HEK293 (cell line): Measurements from ENCODE around the gene ATP2C1.

Experiments used
- CTCF ChIA-PET: fragments of 350-600 bp; formaldehyde crosslinking; extraction: SDS; loops from one replicate; lab custom pipeline; 2021; ENCODE audit warnings: antibody characterized with exemption; lab: Yijun Ruan, JAX
- POLR2A ChIA-PET: fragments of 300-600 bp; formaldehyde crosslinking; extraction: SDS; loops from one replicate; lab custom pipeline; 2020; ENCODE audit warnings: antibody characterized with exemption, inconsistent platforms; lab: Yijun Ruan, JAX
- H3K27ac ChIP-seq: fragments of 200-500 bp; sonication (Bioruptor generic); 2 replicates; pipeline ENCODE4 v1.5.1; 2014; ENCODE audit warnings: low read depth, low read length, control low read depth, inconsistent platforms; ENCODE audit errors: extremely low read depth
- H3K36me3 ChIP-seq, 2 experiments: fragments of 200-500 bp in 1 of 2; sonication (Bioruptor generic) in 1 of 2; 1 replicate in 1 of 2; 2 replicates in 1 of 2; pipeline ENCODE4 v1.5.1; 2014 to 2017; ENCODE audit warnings: inconsistent platforms in 2 of 2, low read length in 2 of 2; ENCODE audit not compliant: control insufficient read depth in 2 of 2, insufficient read depth in 1 of 2
- H3K4me1 ChIP-seq: fragments of 200-500 bp; sonication (Bioruptor generic); 2 replicates; pipeline ENCODE4 v1.5.1; 2014; ENCODE audit warnings: mild to moderate bottlenecking, low read length, inconsistent platforms; ENCODE audit not compliant: control insufficient read depth, insufficient read depth
- H3K4me3 ChIP-seq: 2 replicates; pipeline ENCODE4 v1.5.1; 2011; ENCODE audit warnings: low read depth, mild to moderate bottlenecking, control low read depth, low read length, moderate library complexity
- H3K9me3 ChIP-seq: fragments of 200-500 bp; sonication (Bioruptor generic); 2 replicates; pipeline ENCODE4 v1.5.1; 2014; ENCODE audit warnings: low read depth, low read length, inconsistent platforms; ENCODE audit not compliant: control insufficient read depth, insufficient read depth
- KLF7 ChIP-seq: fragments of 450-650 bp; formaldehyde crosslinking; IDR thresholded peaks from 2 replicates; pipeline ENCODE4 v1.5.1; 2016; ENCODE audit warnings: missing biosample characterization, missing genetic modification characterization, borderline replicate concordance
- KLF9 ChIP-seq: fragments of 450-650 bp; formaldehyde crosslinking; IDR thresholded peaks from 2 replicates; pipeline ENCODE4 v1.5.1; 2016; ENCODE audit warnings: missing biosample characterization, missing genetic modification characterization, low read depth
- MYNN ChIP-seq: fragments of 450-650 bp; formaldehyde crosslinking; IDR thresholded peaks from 2 replicates; pipeline ENCODE4 v1.5.1; 2016; ENCODE audit warnings: missing biosample characterization, missing genetic modification characterization, borderline replicate concordance
- MZF1 ChIP-seq: fragments of 450-650 bp; formaldehyde crosslinking; IDR thresholded peaks from 2 replicates; pipeline ENCODE4 v1.5.1; 2017; ENCODE audit warnings: missing biosample characterization, missing genetic modification characterization, borderline replicate concordance
- SCRT2 ChIP-seq: fragments of 450-650 bp; formaldehyde crosslinking; IDR thresholded peaks from 2 replicates; pipeline ENCODE4 v1.5.1; 2016; ENCODE audit warnings: missing biosample characterization, missing genetic modification characterization
- SP3 ChIP-seq: fragments of 450-650 bp; formaldehyde crosslinking; IDR thresholded peaks from 2 replicates; pipeline ENCODE4 v1.5.1; 2016; ENCODE audit warnings: missing biosample characterization, missing genetic modification characterization
- SP7 ChIP-seq: fragments of 450-650 bp; formaldehyde crosslinking; IDR thresholded peaks from 2 replicates; pipeline ENCODE4 v1.5.1; 2016; ENCODE audit warnings: missing biosample characterization, missing genetic modification characterization
- TRIM28 ChIP-seq: IDR thresholded peaks from 2 replicates; pipeline ENCODE4 v1.6.1; 2011; ENCODE audit warnings: low read length, control low read depth, borderline replicate concordance
- ZNF112 ChIP-seq: fragments of 450-650 bp; formaldehyde crosslinking; IDR thresholded peaks from 2 replicates; pipeline ENCODE4 v1.5.0; 2017; ENCODE audit warnings: missing biosample characterization, missing genetic modification characterization
- ZNF138 ChIP-seq: fragments of 450-650 bp; formaldehyde crosslinking; IDR thresholded peaks from 2 replicates; pipeline ENCODE4 v1.5.1; 2016; ENCODE audit warnings: missing biosample characterization, missing genetic modification characterization, borderline replicate concordance
- ZNF146 ChIP-seq: fragments of 450-650 bp; formaldehyde crosslinking; IDR thresholded peaks from 2 replicates; pipeline ENCODE4 v1.5.1; 2016; ENCODE audit warnings: missing biosample characterization, missing genetic modification characterization
- ZNF19 ChIP-seq: fragments of 450-650 bp; formaldehyde crosslinking; IDR thresholded peaks from 2 replicates; pipeline ENCODE4; 2016; ENCODE audit warnings: missing biosample characterization, missing genetic modification characterization, low read depth
- ZNF23 ChIP-seq: fragments of 450-650 bp; formaldehyde crosslinking; IDR thresholded peaks from 2 replicates; pipeline ENCODE4 v1.5.1; 2016; ENCODE audit warnings: missing biosample characterization, missing genetic modification characterization, borderline replicate concordance
- ZNF266 ChIP-seq: fragments of 450-650 bp; formaldehyde crosslinking; IDR thresholded peaks from 2 replicates; pipeline ENCODE4 v1.5.1; 2016; ENCODE audit warnings: missing biosample characterization, missing genetic modification characterization, low read depth
- ZNF292 ChIP-seq: fragments of 450-650 bp; formaldehyde crosslinking; IDR thresholded peaks from 2 replicates; pipeline ENCODE4 v1.5.1; 2016; ENCODE audit warnings: low read depth, missing biosample characterization, missing genetic modification characterization, borderline replicate concordance
- ZNF302 ChIP-seq: fragments of 450-650 bp; formaldehyde crosslinking; IDR thresholded peaks from 2 replicates; pipeline ENCODE4 v1.5.1; 2016; ENCODE audit warnings: missing biosample characterization, missing genetic modification characterization, low read depth
- ZNF416 ChIP-seq: fragments of 450-650 bp; formaldehyde crosslinking; IDR thresholded peaks from 2 replicates; pipeline ENCODE4 v1.5.1; 2016; ENCODE audit warnings: missing biosample characterization, missing genetic modification characterization
- ZNF548 ChIP-seq: fragments of 450-650 bp; formaldehyde crosslinking; IDR thresholded peaks from 2 replicates; pipeline ENCODE4 v1.5.1; 2016; ENCODE audit warnings: missing biosample characterization, missing genetic modification characterization
- ZNF654 ChIP-seq: fragments of 450-650 bp; formaldehyde crosslinking; IDR thresholded peaks from 2 replicates; pipeline ENCODE4 v1.5.1; 2016; ENCODE audit warnings: low read depth, missing biosample characterization, missing genetic modification characterization
- ZNF677 ChIP-seq: fragments of 450-650 bp; IDR thresholded peaks from 2 replicates; pipeline ENCODE4 v1.5.0; 2018; ENCODE audit warnings: missing biosample characterization, mild to moderate bottlenecking, missing genetic modification characterization, moderate library complexity
- ZNF776 ChIP-seq: fragments of 450-650 bp; formaldehyde crosslinking; IDR thresholded peaks from 2 replicates; pipeline ENCODE4 v1.5.0; 2017; ENCODE audit warnings: missing biosample characterization, missing genetic modification characterization, borderline replicate concordance
- TF ChIP-seq, protein P1 (sequence below): fragments of 450-650 bp; formaldehyde crosslinking; IDR thresholded peaks from 2 replicates; pipeline ENCODE4 v1.5.1; 2016; ENCODE audit warnings: missing biosample characterization, missing genetic modification characterization
- TF ChIP-seq, protein P2 (sequence below): fragments of 450-650 bp; formaldehyde crosslinking; IDR thresholded peaks from 2 replicates; pipeline ENCODE4 v1.5.1; 2017; ENCODE audit warnings: missing biosample characterization, missing genetic modification characterization
- TF ChIP-seq, protein P3 (sequence below): fragments of 450-650 bp; formaldehyde crosslinking; IDR thresholded peaks from 2 replicates; pipeline ENCODE4 v1.5.1; 2016; ENCODE audit warnings: missing biosample characterization, missing genetic modification characterization
- TF ChIP-seq, protein P4 (sequence below): fragments of 450-650 bp; formaldehyde crosslinking; IDR thresholded peaks from 2 replicates; pipeline ENCODE4 v1.5.1; 2016; ENCODE audit warnings: missing biosample characterization, missing genetic modification characterization
- TF ChIP-seq, protein P5 (sequence below): fragments of 450-650 bp; formaldehyde crosslinking; IDR thresholded peaks from 2 replicates; pipeline ENCODE4 v1.5.1; 2016; ENCODE audit warnings: missing biosample characterization, missing genetic modification characterization
- TF ChIP-seq, protein P6 (sequence below): fragments of 450-650 bp; formaldehyde crosslinking; IDR thresholded peaks from 2 replicates; pipeline ENCODE4 v1.5.1; 2016; ENCODE audit warnings: missing biosample characterization, missing genetic modification characterization

Gene ATP2C1

DNA sequence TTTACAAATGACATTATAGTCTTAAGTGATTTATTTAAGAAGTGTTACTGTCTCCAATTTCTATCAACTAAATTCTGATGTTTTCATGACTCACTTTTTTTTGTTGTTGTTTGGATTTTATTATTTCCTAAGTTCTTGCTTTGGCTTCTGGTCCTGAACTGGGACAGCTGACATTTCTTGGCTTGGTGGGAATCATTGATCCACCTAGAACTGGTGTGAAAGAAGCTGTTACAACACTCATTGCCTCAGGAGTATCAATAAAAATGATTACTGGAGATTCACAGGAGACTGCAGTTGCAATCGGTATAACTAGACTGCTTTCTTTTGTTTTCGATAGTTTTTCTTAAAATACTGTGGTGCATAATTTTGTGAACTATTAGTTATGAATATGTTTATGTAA is 85.2 kb downstream of the ATP2C1 start:
- H3K4me1 ChIP-seq = no peaks in the 10 kb centered on the region
- POLR2A ChIA-PET = no interaction called here
- H3K9me3 ChIP-seq = no peaks in the 10 kb centered on the region
- CTCF ChIA-PET = no interaction called here
- no peak overlapping the region for H3K4me3 ChIP-seq
- TF ChIP-seq, protein P1, sequence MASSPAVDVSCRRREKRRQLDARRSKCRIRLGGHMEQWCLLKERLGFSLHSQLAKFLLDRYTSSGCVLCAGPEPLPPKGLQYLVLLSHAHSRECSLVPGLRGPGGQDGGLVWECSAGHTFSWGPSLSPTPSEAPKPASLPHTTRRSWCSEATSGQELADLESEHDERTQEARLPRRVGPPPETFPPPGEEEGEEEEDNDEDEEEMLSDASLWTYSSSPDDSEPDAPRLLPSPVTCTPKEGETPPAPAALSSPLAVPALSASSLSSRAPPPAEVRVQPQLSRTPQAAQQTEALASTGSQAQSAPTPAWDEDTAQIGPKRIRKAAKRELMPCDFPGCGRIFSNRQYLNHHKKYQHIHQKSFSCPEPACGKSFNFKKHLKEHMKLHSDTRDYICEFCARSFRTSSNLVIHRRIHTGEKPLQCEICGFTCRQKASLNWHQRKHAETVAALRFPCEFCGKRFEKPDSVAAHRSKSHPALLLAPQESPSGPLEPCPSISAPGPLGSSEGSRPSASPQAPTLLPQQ (tag by site-specific recombination) = no peak
- TF ChIP-seq ZNF776 (tag by site-specific recombination) (no peak), ZNF23 (tag by site-specific recombination) (no peak), MZF1 (tag by site-specific recombination) (no peak), ZNF146 (tag by site-specific recombination) (no peak), ZNF548 (tag by site-specific recombination) (no peak), MYNN (no peak), KLF7 (tag by site-specific recombination) (no peak), ZNF292 (tag by site-specific recombination) (no peak)
- TF ChIP-seq, protein P2, sequence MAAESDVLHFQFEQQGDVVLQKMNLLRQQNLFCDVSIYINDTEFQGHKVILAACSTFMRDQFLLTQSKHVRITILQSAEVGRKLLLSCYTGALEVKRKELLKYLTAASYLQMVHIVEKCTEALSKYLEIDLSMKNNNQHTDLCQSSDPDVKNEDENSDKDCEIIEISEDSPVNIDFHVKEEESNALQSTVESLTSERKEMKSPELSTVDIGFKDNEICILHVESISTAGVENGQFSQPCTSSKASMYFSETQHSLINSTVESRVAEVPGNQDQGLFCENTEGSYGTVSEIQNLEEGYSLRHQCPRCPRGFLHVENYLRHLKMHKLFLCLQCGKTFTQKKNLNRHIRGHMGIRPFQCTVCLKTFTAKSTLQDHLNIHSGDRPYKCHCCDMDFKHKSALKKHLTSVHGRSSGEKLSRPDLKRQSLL = no peak
- TF ChIP-seq, protein P3, sequence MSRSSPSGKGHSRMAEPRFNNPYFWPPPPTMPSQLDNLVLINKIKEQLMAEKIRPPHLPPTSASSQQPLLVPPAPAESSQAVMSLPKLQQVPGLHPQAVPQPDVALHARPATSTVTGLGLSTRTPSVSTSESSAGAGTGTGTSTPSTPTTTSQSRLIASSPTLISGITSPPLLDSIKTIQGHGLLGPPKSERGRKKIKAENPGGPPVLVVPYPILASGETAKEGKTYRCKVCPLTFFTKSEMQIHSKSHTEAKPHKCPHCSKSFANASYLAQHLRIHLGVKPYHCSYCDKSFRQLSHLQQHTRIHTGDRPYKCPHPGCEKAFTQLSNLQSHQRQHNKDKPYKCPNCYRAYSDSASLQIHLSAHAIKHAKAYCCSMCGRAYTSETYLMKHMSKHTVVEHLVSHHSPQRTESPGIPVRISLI = no peak
- TF ChIP-seq, protein P4, sequence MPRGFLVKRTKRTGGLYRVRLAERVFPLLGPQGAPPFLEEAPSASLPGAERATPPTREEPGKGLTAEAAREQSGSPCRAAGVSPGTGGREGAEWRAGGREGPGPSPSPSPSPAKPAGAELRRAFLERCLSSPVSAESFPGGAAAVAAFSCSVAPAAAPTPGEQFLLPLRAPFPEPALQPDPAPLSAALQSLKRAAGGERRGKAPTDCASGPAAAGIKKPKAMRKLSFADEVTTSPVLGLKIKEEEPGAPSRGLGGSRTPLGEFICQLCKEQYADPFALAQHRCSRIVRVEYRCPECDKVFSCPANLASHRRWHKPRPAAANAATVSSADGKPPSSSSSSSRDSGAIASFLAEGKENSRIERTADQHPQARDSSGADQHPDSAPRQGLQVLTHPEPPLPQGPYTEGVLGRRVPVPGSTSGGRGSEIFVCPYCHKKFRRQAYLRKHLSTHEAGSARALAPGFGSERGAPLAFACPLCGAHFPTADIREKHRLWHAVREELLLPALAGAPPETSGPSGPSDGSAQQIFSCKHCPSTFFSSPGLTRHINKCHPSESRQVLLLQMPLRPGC (tag by site-specific recombination) = no peak
- H3K36me3 ChIP-seq = peaks cover 0 to 9% of the 10 kb centered on the region in 2 experiments; a peak in 1 of 3 replicates
- H3K27ac ChIP-seq = no peak overlapping the region

DNA sequence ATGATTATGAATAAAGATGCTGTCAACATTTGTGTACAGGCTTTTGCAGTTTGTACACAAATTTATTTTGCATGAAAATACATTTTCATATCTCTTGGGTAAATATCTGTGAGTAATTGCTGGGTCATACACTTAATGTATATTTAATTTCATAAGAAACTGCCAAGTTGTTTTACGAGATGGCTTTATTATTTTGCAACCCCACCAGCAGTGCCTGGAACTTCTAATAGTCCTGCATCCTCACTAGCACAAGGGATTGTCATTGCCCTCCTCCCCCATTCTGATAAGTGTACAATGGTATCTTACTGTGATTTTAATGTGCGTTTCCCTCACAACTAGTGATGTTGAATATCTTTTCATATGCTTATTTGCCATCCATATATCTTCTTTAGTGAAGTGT is 87.6 kb downstream of the ATP2C1 start:
- no peaks in the 10 kb centered on the region for H3K4me1 ChIP-seq
- no peak overlapping the region for H3K27ac ChIP-seq
- no peak overlapping the region for H3K4me3 ChIP-seq
- ChIA-PET POLR2A (no interaction called here), CTCF (no interaction called here)
- peaks cover 0 to 3% of the 10 kb centered on the region in 2 experiments; a peak in 1 of 3 replicates for H3K36me3 ChIP-seq
- H3K9me3 ChIP-seq = no peaks in the 10 kb centered on the region
- TF ChIP-seq SP7 = no peak
- no peak for TF ChIP-seq SCRT2 (tag by site-specific recombination)
- no peak for TF ChIP-seq ZNF654 (tag by site-specific recombination)
- no peak for TF ChIP-seq ZNF677 (tag by site-specific recombination)
- TF ChIP-seq, protein P5, sequence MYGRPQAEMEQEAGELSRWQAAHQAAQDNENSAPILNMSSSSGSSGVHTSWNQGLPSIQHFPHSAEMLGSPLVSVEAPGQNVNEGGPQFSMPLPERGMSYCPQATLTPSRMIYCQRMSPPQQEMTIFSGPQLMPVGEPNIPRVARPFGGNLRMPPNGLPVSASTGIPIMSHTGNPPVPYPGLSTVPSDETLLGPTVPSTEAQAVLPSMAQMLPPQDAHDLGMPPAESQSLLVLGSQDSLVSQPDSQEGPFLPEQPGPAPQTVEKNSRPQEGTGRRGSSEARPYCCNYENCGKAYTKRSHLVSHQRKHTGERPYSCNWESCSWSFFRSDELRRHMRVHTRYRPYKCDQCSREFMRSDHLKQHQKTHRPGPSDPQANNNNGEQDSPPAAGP (tag by site-specific recombination) = no peak
- TF ChIP-seq ZNF266 (tag by site-specific recombination) = no peak
- TF ChIP-seq TRIM28 = no peak
- TF ChIP-seq SP3 (tag by site-specific recombination) = no peak
- TF ChIP-seq ZNF302 (tag by site-specific recombination) = no peak
- no peak for TF ChIP-seq ZNF19
- TF ChIP-seq ZNF112 (tag by site-specific recombination) = no peak
- TF ChIP-seq KLF9 (tag by site-specific recombination) = no peak
- no peak for TF ChIP-seq ZNF416 (tag by site-specific recombination)
- TF ChIP-seq, protein P6, sequence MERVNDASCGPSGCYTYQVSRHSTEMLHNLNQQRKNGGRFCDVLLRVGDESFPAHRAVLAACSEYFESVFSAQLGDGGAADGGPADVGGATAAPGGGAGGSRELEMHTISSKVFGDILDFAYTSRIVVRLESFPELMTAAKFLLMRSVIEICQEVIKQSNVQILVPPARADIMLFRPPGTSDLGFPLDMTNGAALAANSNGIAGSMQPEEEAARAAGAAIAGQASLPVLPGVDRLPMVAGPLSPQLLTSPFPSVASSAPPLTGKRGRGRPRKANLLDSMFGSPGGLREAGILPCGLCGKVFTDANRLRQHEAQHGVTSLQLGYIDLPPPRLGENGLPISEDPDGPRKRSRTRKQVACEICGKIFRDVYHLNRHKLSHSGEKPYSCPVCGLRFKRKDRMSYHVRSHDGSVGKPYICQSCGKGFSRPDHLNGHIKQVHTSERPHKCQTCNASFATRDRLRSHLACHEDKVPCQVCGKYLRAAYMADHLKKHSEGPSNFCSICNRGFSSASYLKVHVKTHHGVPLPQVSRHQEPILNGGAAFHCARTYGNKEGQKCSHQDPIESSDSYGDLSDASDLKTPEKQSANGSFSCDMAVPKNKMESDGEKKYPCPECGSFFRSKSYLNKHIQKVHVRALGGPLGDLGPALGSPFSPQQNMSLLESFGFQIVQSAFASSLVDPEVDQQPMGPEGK (tag by site-specific recombination) = no peak
- TF ChIP-seq ZNF138 = no peak
